ENCODE data around the gene CSK.

CSK gene

GRCh38 chr15:74829486-74829885, 47.6 kb downstream of the CSK start:
- Histone ChIP-seq H3K36me3 (replicated peaks in 1 of 2; ENCODE audit: control insufficient read depth in 2 of 2, insufficient read depth in 2 of 2, low read length in 2 of 2) (no peaks in the 10 kb centered on the region), H3K79me1 (ENCODE audit: low read depth, low read length) (no peaks in the 10 kb centered on the region), H3K18ac (ENCODE audit: low read length) (no peak overlapping the region), H3K4ac (ENCODE audit: low read length) (no peak overlapping the region), H3K4me2 (ENCODE audit: insufficient read depth, low read length, poor library complexity, severe bottlenecking) (no peak overlapping the region), H3K4me1 (ENCODE audit: control insufficient read depth in 2 of 2, insufficient read depth in 1 of 2, low read depth in 1 of 2, low read length in 2 of 2) (peaks cover 0 to 7% of the 10 kb centered on the region in 2 donors), H3K9me3 (replicated peaks in 1 of 2; ENCODE audit: control insufficient read depth in 2 of 2, insufficient read depth in 1 of 2, low read depth in 1 of 2, low read length in 2 of 2) (no peaks in the 10 kb centered on the region), H3K4me3 (ENCODE audit: low read length in 2 of 2) (no peak overlapping the region), H3K27ac (replicated peaks; ENCODE audit: low read length) (no peak overlapping the region), H2AFZ (ENCODE audit: low read length) (no peak overlapping the region), H2BK120ac (ENCODE audit: low read depth, low read length) (no peak overlapping the region), H3K23ac (ENCODE audit: low read depth, low read length, poor library complexity) (no peak overlapping the region), H3K14ac (ENCODE audit: low read length) (no peak overlapping the region), H2AK5ac (ENCODE audit: low read depth, low read length) (no peak overlapping the region), H2BK12ac (ENCODE audit: low read length) (no peak overlapping the region), H4K91ac (ENCODE audit: low read depth, low read length, poor library complexity) (no peak overlapping the region), H4K8ac (ENCODE audit: low read depth, low read length) (no peak overlapping the region), H2BK5ac (ENCODE audit: low read length) (no peak overlapping the region), H2BK15ac (ENCODE audit: low read length) (no peak overlapping the region), H3K9ac (ENCODE audit: low read depth, low read length, poor library complexity) (no peak overlapping the region), H3K27me3 (ENCODE audit: control insufficient read depth in 3 of 3, insufficient read depth in 3 of 3, low read depth in 1 of 3, low read length in 3 of 3) (peaks cover 0 to 67% (median 27%) of the 10 kb centered on the region in 3 experiments)
- WGBS, 2 donors (ENCODE audit: extremely low coverage in 2 of 2, insufficient read length in 2 of 2, insufficient replicate concordance in 1 of 2), result no CpG with 5 or more reads among the region's 3 CpGs
- DNase-seq (ENCODE audit: low spot score), result no peak

- Histone ChIP-seq H4K91ac (ENCODE audit: low read depth, low read length, poor library complexity) (no peak overlapping the region), H3K4me2 (ENCODE audit: insufficient read depth, low read length, poor library complexity, severe bottlenecking) (no peak overlapping the region), H2AFZ (ENCODE audit: low read length) (no peak overlapping the region), H2BK5ac (ENCODE audit: low read length) (no peak overlapping the region), H2BK15ac (ENCODE audit: low read length) (no peak overlapping the region), H3K14ac (ENCODE audit: low read length) (no peak overlapping the region), H3K79me1 (ENCODE audit: low read depth, low read length) (no peaks in the 10 kb centered on the region), H3K18ac (ENCODE audit: low read length) (no peak overlapping the region), H3K23ac (ENCODE audit: low read depth, low read length, poor library complexity) (no peak overlapping the region), H2BK12ac (ENCODE audit: low read length) (no peak overlapping the region), H3K27ac (replicated peaks; ENCODE audit: low read length) (no peak overlapping the region), H3K9me3 (replicated peaks in 1 of 2; ENCODE audit: control insufficient read depth in 2 of 2, insufficient read depth in 1 of 2, low read depth in 1 of 2, low read length in 2 of 2) (no peaks in the 10 kb centered on the region), H3K4ac (ENCODE audit: low read length) (no peak overlapping the region), H3K36me3 (replicated peaks in 1 of 2; ENCODE audit: control insufficient read depth in 2 of 2, insufficient read depth in 2 of 2, low read length in 2 of 2) (no peaks in the 10 kb centered on the region), H4K8ac (ENCODE audit: low read depth, low read length) (no peak overlapping the region), H3K9ac (ENCODE audit: low read depth, low read length, poor library complexity) (no peak overlapping the region), H3K27me3 (ENCODE audit: control insufficient read depth in 3 of 3, insufficient read depth in 3 of 3, low read depth in 1 of 3, low read length in 3 of 3) (peaks cover 0 to 62% (median 25%) of the 10 kb centered on the region in 3 experiments), H3K4me3 (ENCODE audit: low read length in 2 of 2) (no peak overlapping the region), H2BK120ac (ENCODE audit: low read depth, low read length) (no peak overlapping the region), H2AK5ac (ENCODE audit: low read depth, low read length) (no peak overlapping the region), H3K4me1 (ENCODE audit: control insufficient read depth in 2 of 2, insufficient read depth in 1 of 2, low read depth in 1 of 2, low read length in 2 of 2) (peaks cover 0 to 7% of the 10 kb centered on the region in 2 donors)
- no CpG with 5 or more reads among the region's 6 CpGs for WGBS, 2 donors (ENCODE audit: extremely low coverage in 2 of 2, insufficient read length in 2 of 2, insufficient replicate concordance in 1 of 2)
- no peak for DNase-seq (ENCODE audit: low spot score)
Measured at GRCh38 chr15:74829991-74830390, 48.1 kb downstream of the CSK start.

GRCh38 chr15:74830868-74831267, 49.0 kb downstream of the CSK start:
- Histone ChIP-seq H3K23ac (ENCODE audit: low read depth, low read length, poor library complexity) (no peak overlapping the region), H3K9ac (ENCODE audit: low read depth, low read length, poor library complexity) (no peak overlapping the region), H3K4me3 (ENCODE audit: low read length in 2 of 2) (no peak overlapping the region), H3K9me3 (replicated peaks in 1 of 2; ENCODE audit: control insufficient read depth in 2 of 2, insufficient read depth in 1 of 2, low read depth in 1 of 2, low read length in 2 of 2) (no peaks in the 10 kb centered on the region), H3K14ac (ENCODE audit: low read length) (no peak overlapping the region), H3K4me1 (ENCODE audit: control insufficient read depth in 2 of 2, insufficient read depth in 1 of 2, low read depth in 1 of 2, low read length in 2 of 2) (peaks cover 0 to 7% of the 10 kb centered on the region in 2 donors), H3K4me2 (ENCODE audit: insufficient read depth, low read length, poor library complexity, severe bottlenecking) (no peak overlapping the region), H4K91ac (ENCODE audit: low read depth, low read length, poor library complexity) (no peak overlapping the region), H2AFZ (ENCODE audit: low read length) (no peak overlapping the region), H3K18ac (ENCODE audit: low read length) (no peak overlapping the region), H4K8ac (ENCODE audit: low read depth, low read length) (no peak overlapping the region), H3K27me3 (ENCODE audit: control insufficient read depth in 3 of 3, insufficient read depth in 3 of 3, low read depth in 1 of 3, low read length in 3 of 3) (peaks cover 0 to 54% (median 16%) of the 10 kb centered on the region in 3 experiments), H2BK5ac (ENCODE audit: low read length) (no peak overlapping the region), H3K79me1 (ENCODE audit: low read depth, low read length) (no peaks in the 10 kb centered on the region), H2BK120ac (ENCODE audit: low read depth, low read length) (no peak overlapping the region), H2BK12ac (ENCODE audit: low read length) (no peak overlapping the region), H2BK15ac (ENCODE audit: low read length) (no peak overlapping the region), H3K4ac (ENCODE audit: low read length) (no peak overlapping the region), H3K36me3 (replicated peaks in 1 of 2; ENCODE audit: control insufficient read depth in 2 of 2, insufficient read depth in 2 of 2, low read length in 2 of 2) (peaks cover 0 to 6% of the 10 kb centered on the region in 2 donors), H2AK5ac (ENCODE audit: low read depth, low read length) (no peak overlapping the region), H3K27ac (replicated peaks; ENCODE audit: low read length) (no peak overlapping the region)
- WGBS, 2 donors (ENCODE audit: extremely low coverage in 2 of 2, insufficient read length in 2 of 2, insufficient replicate concordance in 1 of 2), result no CpG with 5 or more reads among the region's 5 CpGs
- no peak for DNase-seq (ENCODE audit: low spot score)

GRCh38 chr15:74831813-74832495, 50.1 kb downstream of the CSK start:
- no peak overlapping the region for H2BK12ac ChIP-seq (ENCODE audit: low read length)
- H2AK5ac ChIP-seq (ENCODE audit: low read depth, low read length), result no peak overlapping the region
- no peak overlapping the region for H4K8ac ChIP-seq (ENCODE audit: low read depth, low read length)
- WGBS, 2 donors (ENCODE audit: extremely low coverage in 2 of 2, insufficient read length in 2 of 2, insufficient replicate concordance in 1 of 2), result no CpG with 5 or more reads among the region's 15 CpGs
- no peak overlapping the region for H3K27ac ChIP-seq (replicated peaks; ENCODE audit: low read length)
- no peaks in the 10 kb centered on the region for H3K79me1 ChIP-seq (ENCODE audit: low read depth, low read length)
- H3K9me3 ChIP-seq (replicated peaks in 1 of 2; ENCODE audit: control insufficient read depth in 2 of 2, insufficient read depth in 1 of 2, low read depth in 1 of 2, low read length in 2 of 2), result no peaks in the 10 kb centered on the region
- peaks cover 0 to 17% of the 10 kb centered on the region in 2 donors for H3K36me3 ChIP-seq (replicated peaks in 1 of 2; ENCODE audit: control insufficient read depth in 2 of 2, insufficient read depth in 2 of 2, low read length in 2 of 2)
- H2BK15ac ChIP-seq (ENCODE audit: low read length), result no peak overlapping the region
- no peak overlapping the region for H3K9ac ChIP-seq (ENCODE audit: low read depth, low read length, poor library complexity)
- no peak overlapping the region for H3K23ac ChIP-seq (ENCODE audit: low read depth, low read length, poor library complexity)
- H3K4ac ChIP-seq (ENCODE audit: low read length), result no peak overlapping the region
- peak overlapping the region; percentile 73 for H3K14ac ChIP-seq (ENCODE audit: low read length)
- no peak overlapping the region for H3K18ac ChIP-seq (ENCODE audit: low read length)
- peaks cover 0 to 5% of the 10 kb centered on the region in 2 donors for H3K4me1 ChIP-seq (ENCODE audit: control insufficient read depth in 2 of 2, insufficient read depth in 1 of 2, low read depth in 1 of 2, low read length in 2 of 2)
- H2AFZ ChIP-seq (ENCODE audit: low read length), result no peak overlapping the region
- H3K27me3 ChIP-seq (ENCODE audit: control insufficient read depth in 3 of 3, insufficient read depth in 3 of 3, low read depth in 1 of 3, low read length in 3 of 3), result peaks cover 0 to 44% (median 8%) of the 10 kb centered on the region in 3 experiments
- no peak for DNase-seq (ENCODE audit: low spot score)
- no peak overlapping the region for H3K4me3 ChIP-seq (ENCODE audit: low read length in 2 of 2)
- no peak overlapping the region for H3K4me2 ChIP-seq (ENCODE audit: insufficient read depth, low read length, poor library complexity, severe bottlenecking)
- no peak overlapping the region for H2BK120ac ChIP-seq (ENCODE audit: low read depth, low read length)
- no peak overlapping the region for H2BK5ac ChIP-seq (ENCODE audit: low read length)
- H4K91ac ChIP-seq (ENCODE audit: low read depth, low read length, poor library complexity), result no peak overlapping the region
